ENCODE results near the gene NARS2. TPM values are rescaled to one million over a fixed set of nuclear protein-coding genes. Genes with fewer than 3 reads are reported as not detected.

NARS2 gene
- total RNA-seq, 1 donor from 2014 or later = 28.2 TPM

DNA sequence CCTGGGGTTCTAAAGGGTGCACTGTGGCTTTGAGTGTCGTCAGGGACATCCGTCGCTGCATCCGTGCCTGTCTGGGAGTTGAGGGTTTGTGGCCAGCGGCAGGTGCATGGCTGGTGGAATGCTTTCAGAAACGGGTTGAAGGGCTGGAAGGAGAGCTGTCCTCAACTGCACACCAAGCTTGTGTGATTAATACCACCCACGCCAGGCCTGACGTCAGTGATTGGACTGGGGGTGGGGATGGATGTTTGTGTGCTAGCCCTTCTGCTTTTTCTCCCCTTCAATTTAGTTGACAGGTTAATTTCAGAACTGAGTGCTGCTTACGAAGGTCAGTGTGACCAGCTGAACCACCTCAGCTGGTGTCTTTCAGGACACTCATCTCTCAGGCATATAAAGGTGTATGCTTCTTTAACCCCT, 153.9 kb downstream of the NARS2 start:
- H3K27ac Mint-ChIP-seq (ENCODE audit: unreplicated experiment) = no peak overlapping the region
- no peaks in the 10 kb centered on the region for H3K9me3 Mint-ChIP-seq
- peaks cover 23% of the 10 kb centered on the region for H3K27me3 Mint-ChIP-seq (ENCODE audit: low read depth)
- H3K4me3 Mint-ChIP-seq = no peak overlapping the region
- TF ChIP-seq CTCF (conservative IDR thresholded peaks at IDR 0.05) = no peak
- no peaks in the 10 kb centered on the region for H3K36me3 Mint-ChIP-seq (ENCODE audit: low read depth)
- no peak for DNase-seq (ENCODE audit: low read depth, low spot score)
- H3K4me1 Mint-ChIP-seq = peaks cover 35% of the 10 kb centered on the region

DNA sequence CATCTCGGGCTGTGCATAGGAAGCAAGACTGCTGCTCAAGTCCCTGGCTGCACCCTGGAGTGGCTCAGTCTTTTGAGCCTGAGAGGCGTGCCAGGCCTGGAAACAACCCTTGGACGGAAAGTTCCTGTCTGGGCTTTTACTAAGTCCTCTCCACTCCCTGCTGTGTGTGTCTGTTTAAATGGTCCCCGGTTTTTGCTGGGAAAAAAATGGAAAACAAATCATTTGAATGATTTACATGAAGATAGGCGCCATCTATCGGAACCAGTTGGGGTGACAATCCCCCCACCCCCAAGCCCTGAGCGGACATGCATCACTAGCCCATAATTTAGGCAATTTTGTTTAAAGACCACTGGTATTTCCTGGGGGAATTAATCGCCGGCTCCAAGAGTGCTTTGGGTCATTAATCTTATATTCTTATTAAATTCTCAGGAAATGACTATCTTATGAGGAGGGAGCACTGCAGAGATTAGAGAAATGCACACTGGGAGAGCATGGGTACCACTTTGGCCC, 154.4 kb downstream of the NARS2 start:
- Mint-ChIP-seq H3K9me3 (no peaks in the 10 kb centered on the region), H3K27me3 (ENCODE audit: low read depth) (peaks cover 23% of the 10 kb centered on the region), H3K4me1 (peaks cover 38% of the 10 kb centered on the region), H3K36me3 (ENCODE audit: low read depth) (no peaks in the 10 kb centered on the region), H3K4me3 (peak overlapping the region; percentile 65), H3K27ac (ENCODE audit: unreplicated experiment) (no peak overlapping the region)
- DNase-seq (ENCODE audit: low read depth, low spot score) = peak; percentile 60
- peak; percentile 68 for TF ChIP-seq CTCF (conservative IDR thresholded peaks at IDR 0.05)

DNA sequence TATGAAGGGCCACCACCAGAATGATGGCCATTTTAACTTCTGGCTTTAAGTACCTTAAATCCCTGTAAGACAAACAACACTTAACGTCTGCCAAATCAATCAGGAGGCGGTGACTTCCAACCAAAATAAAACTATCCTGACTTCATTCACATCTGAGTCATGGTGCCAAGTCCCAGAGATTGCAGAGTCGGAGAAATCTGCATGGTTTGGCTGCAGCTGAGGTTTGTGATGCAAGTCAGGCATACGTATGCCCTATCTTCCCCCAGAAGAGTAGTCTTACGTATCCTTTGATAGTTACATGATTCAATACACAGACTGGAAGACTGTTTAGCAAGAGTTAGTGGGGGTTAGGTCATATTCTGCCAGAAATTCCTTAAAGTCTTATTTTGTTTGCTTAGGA, 155.3 kb downstream of the NARS2 start:
- Mint-ChIP-seq H3K9me3 (no peaks in the 10 kb centered on the region), H3K27ac (ENCODE audit: unreplicated experiment) (no peak overlapping the region), H3K27me3 (ENCODE audit: low read depth) (peaks cover 23% of the 10 kb centered on the region), H3K4me3 (peak overlapping the region; percentile 95), H3K4me1 (peaks cover 35% of the 10 kb centered on the region), H3K36me3 (ENCODE audit: low read depth) (no peaks in the 10 kb centered on the region)
- no peak for TF ChIP-seq CTCF (conservative IDR thresholded peaks at IDR 0.05)
- DNase-seq (ENCODE audit: low read depth, low spot score) = no peak

DNA sequence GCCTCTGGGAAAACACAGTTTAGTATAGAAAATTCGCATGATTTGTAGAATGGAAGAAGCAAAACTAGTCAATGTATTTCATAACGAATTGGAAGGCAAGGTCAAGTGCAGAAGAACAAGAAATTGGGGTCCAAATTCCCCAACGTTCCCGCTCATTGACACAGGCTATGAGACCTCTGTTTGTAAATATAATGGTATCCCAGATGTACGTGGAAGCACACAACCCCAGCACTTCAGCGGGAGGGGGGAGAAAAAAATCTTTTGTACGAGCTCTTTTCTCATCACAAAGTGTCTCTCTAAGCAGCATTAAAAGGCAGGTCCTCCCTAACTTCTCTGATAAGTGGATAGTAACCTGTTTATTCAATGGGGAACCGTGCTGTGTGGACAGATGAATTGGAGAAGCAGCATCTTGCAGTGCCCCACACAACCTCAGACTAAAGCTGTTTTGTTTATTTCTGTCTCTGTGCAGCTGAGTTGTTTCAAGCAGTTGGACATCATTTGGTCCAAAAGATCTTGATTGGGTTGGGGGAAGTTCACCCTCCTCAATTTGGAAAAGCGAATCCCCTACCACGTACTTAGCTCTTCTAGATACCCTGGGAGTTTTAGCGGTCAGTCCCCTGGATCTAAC, 156.0 kb downstream of the NARS2 start:
- H3K9me3 Mint-ChIP-seq = no peaks in the 10 kb centered on the region
- peak overlapping the region; percentile 95 for H3K4me3 Mint-ChIP-seq
- H3K27me3 Mint-ChIP-seq (ENCODE audit: low read depth) = peaks cover 23% of the 10 kb centered on the region
- H3K4me1 Mint-ChIP-seq = peaks cover 35% of the 10 kb centered on the region
- TF ChIP-seq CTCF (conservative IDR thresholded peaks at IDR 0.05) = no peak
- H3K27ac Mint-ChIP-seq (ENCODE audit: unreplicated experiment) = no peak overlapping the region
- no peak for DNase-seq (ENCODE audit: low read depth, low spot score)
- H3K36me3 Mint-ChIP-seq (ENCODE audit: low read depth) = no peaks in the 10 kb centered on the region

DNA sequence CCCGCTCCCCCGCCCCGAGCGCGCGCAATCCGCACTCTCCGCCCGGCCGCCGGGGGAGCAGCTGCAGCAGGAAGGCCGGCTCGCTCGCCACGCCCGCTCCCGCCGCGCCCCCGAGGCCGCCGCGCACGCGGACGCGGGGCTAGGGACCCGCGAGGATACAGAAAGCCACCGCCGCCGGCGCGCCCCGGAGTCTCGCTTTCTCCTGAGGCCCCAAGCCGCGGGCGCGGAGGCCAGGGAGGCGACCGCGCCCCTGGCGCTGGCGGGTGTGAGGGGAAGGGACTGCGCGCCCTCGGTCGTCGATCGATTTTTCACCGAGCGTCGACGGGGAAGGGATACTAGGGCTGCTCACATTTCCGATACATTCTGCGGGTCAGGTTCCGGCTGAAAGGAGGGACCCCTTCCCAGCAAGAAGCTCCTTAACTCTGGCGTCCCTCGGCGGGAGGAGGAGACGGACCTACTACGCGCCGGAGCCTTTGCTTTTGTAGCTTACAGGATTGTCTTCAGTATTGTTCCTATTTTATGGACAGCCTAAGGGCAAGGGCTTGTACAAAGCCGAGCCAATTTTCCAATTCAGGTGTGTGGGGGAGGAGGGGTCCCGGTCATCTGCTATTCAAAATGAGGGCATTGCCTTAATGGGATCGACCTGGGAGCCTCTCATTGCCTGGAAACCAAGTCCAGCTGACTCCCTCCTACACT, 156.6 kb downstream of the NARS2 start:
- DNase-seq (ENCODE audit: low read depth, low spot score) = peak; percentile 75
- H3K4me1 Mint-ChIP-seq = peaks cover 38% of the 10 kb centered on the region
- no peaks in the 10 kb centered on the region for H3K9me3 Mint-ChIP-seq
- no peak overlapping the region for H3K27ac Mint-ChIP-seq (ENCODE audit: unreplicated experiment)
- peak overlapping the region; percentile 95 for H3K4me3 Mint-ChIP-seq
- H3K27me3 Mint-ChIP-seq (ENCODE audit: low read depth) = peaks cover 23% of the 10 kb centered on the region
- no peaks in the 10 kb centered on the region for H3K36me3 Mint-ChIP-seq (ENCODE audit: low read depth)
- TF ChIP-seq CTCF (conservative IDR thresholded peaks at IDR 0.05) = peak; percentile 34
